ENCODE measurements around the gene DNAJC21. TPM values are rescaled to one million over a fixed set of nuclear protein-coding genes. Genes with fewer than 3 reads are reported as not detected.

Gene DNAJC21
- total RNA-seq, 1 donor from 2014 or later = 48.1 TPM

GRCh38 chr5:34892414-34892813 is 36.9 kb upstream of the DNAJC21 start:
- Mint-ChIP-seq H3K9me3 (ENCODE audit: low read depth) (no peaks in the 10 kb centered on the region), H3K27me3 (no peaks in the 10 kb centered on the region), H3K36me3 (ENCODE audit: insufficient read depth) (no peaks in the 10 kb centered on the region), H3K27ac (no peak overlapping the region), H3K4me1 (ENCODE audit: low read depth) (peaks cover 4% of the 10 kb centered on the region), H3K4me3 (ENCODE audit: low read depth) (no peak overlapping the region)
- no peak for DNase-seq (ENCODE audit: low spot score, unreplicated experiment)
- TF ChIP-seq, protein P1, sequence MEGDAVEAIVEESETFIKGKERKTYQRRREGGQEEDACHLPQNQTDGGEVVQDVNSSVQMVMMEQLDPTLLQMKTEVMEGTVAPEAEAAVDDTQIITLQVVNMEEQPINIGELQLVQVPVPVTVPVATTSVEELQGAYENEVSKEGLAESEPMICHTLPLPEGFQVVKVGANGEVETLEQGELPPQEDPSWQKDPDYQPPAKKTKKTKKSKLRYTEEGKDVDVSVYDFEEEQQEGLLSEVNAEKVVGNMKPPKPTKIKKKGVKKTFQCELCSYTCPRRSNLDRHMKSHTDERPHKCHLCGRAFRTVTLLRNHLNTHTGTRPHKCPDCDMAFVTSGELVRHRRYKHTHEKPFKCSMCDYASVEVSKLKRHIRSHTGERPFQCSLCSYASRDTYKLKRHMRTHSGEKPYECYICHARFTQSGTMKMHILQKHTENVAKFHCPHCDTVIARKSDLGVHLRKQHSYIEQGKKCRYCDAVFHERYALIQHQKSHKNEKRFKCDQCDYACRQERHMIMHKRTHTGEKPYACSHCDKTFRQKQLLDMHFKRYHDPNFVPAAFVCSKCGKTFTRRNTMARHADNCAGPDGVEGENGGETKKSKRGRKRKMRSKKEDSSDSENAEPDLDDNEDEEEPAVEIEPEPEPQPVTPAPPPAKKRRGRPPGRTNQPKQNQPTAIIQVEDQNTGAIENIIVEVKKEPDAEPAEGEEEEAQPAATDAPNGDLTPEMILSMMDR (IDR thresholded peaks at IDR 0.05; ENCODE audit: unreplicated experiment) = no peak

GRCh38 chr5:34894716-34895115 is 34.6 kb upstream of the DNAJC21 start:
- no peaks in the 10 kb centered on the region for H3K9me3 Mint-ChIP-seq (ENCODE audit: low read depth)
- DNase-seq (ENCODE audit: low spot score, unreplicated experiment) = no peak
- H3K27me3 Mint-ChIP-seq = no peaks in the 10 kb centered on the region
- no peaks in the 10 kb centered on the region for H3K36me3 Mint-ChIP-seq (ENCODE audit: insufficient read depth)
- no peak overlapping the region for H3K4me3 Mint-ChIP-seq (ENCODE audit: low read depth)
- TF ChIP-seq, protein P1 (IDR thresholded peaks at IDR 0.05; ENCODE audit: unreplicated experiment) = no peak
- peaks cover 3% of the 10 kb centered on the region for H3K4me1 Mint-ChIP-seq (ENCODE audit: low read depth)
- H3K27ac Mint-ChIP-seq = no peak overlapping the region

GRCh38 chr5:34895641-34896419 is 33.5 kb upstream of the DNAJC21 start:
- TF ChIP-seq, protein P1 (IDR thresholded peaks at IDR 0.05; ENCODE audit: unreplicated experiment) = no peak
- Mint-ChIP-seq H3K9me3 (ENCODE audit: low read depth) (no peaks in the 10 kb centered on the region), H3K27ac (no peak overlapping the region), H3K27me3 (no peaks in the 10 kb centered on the region), H3K4me1 (ENCODE audit: low read depth) (peaks cover 3% of the 10 kb centered on the region), H3K4me3 (ENCODE audit: low read depth) (no peak overlapping the region), H3K36me3 (ENCODE audit: insufficient read depth) (no peaks in the 10 kb centered on the region)
- no peak for DNase-seq (ENCODE audit: low spot score, unreplicated experiment)

DNA sequence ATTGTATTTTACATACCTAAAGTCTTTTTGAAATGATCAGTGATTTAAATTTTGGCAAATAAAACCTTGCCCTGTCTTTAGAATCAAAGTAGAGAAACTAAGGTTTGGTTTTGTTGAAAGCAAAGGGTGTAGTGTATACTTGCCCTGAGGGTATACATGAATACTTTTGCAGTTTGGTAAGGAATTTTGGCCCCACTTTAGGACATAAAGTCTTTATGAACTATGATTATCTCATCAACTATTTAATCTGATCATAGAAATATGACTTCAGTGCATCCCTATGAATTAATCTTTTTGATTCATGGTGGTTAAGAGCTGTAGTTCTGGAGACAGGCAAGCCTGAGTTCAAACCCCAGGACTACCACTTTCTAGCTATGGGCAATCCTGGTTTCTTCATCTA is 31.7 kb upstream of the DNAJC21 start:
- Mint-ChIP-seq H3K36me3 (ENCODE audit: insufficient read depth) (no peaks in the 10 kb centered on the region), H3K9me3 (ENCODE audit: low read depth) (no peaks in the 10 kb centered on the region), H3K27ac (no peak overlapping the region), H3K4me3 (ENCODE audit: low read depth) (no peak overlapping the region), H3K4me1 (ENCODE audit: low read depth) (peaks cover 3% of the 10 kb centered on the region), H3K27me3 (no peaks in the 10 kb centered on the region)
- TF ChIP-seq, protein P1 (IDR thresholded peaks at IDR 0.05; ENCODE audit: unreplicated experiment) = no peak
- DNase-seq (ENCODE audit: low spot score, unreplicated experiment) = no peak

GRCh38 chr5:34898258-34898895 is 31.0 kb upstream of the DNAJC21 start:
- peak overlapping the region; percentile 41 for H3K27ac Mint-ChIP-seq

More at GRCh38 chr5:34898258-34898895, 31.0 kb upstream of the DNAJC21 start:
- H3K4me1 Mint-ChIP-seq (ENCODE audit: low read depth) = peaks cover 3% of the 10 kb centered on the region
- peak; percentile 42 for DNase-seq (ENCODE audit: low spot score, unreplicated experiment)
- H3K4me3 Mint-ChIP-seq (ENCODE audit: low read depth) = no peak overlapping the region
- no peaks in the 10 kb centered on the region for H3K27me3 Mint-ChIP-seq
- H3K9me3 Mint-ChIP-seq (ENCODE audit: low read depth) = no peaks in the 10 kb centered on the region
- TF ChIP-seq, protein P1 (IDR thresholded peaks at IDR 0.05; ENCODE audit: unreplicated experiment) = peak; percentile 91
- no peaks in the 10 kb centered on the region for H3K36me3 Mint-ChIP-seq (ENCODE audit: insufficient read depth)

Measured in progenitor cell of endocrine pancreas (in vitro differentiated cells).